Tibial nerve (tissue), 4 donors: ENCODE results near the gene MMP25.

Source experiments
- EP300 ChIP-seq, 2 donors: sonication (generic); formaldehyde crosslinking; IDR thresholded peaks; one replicate each; pipeline ENCODE4 v1.6.1; 2017; ENCODE audit warnings: antibody characterized with exemption in 2 of 2, mild to moderate bottlenecking in 1 of 2
- POLR2A ChIP-seq, 2 donors: fragments of 450-650 bp; IDR thresholded peaks; one replicate each; pipeline ENCODE4 v1.6.1; 2017; ENCODE audit warnings: antibody characterized with exemption in 2 of 2, mild to moderate bottlenecking in 2 of 2, moderate library complexity in 2 of 2
- TF ChIP-seq, protein P1 (sequence below), 5 experiments: fragments of 200-600 bp in 3 of 5; fragments of 450-650 bp in 2 of 5; sonication (generic) in 3 of 5; IDR thresholded peaks; one replicate each; pipeline ENCODE4 v1.5.1; 2016 to 2019; ENCODE audit warnings: antibody characterized with exemption in 5 of 5, mild to moderate bottlenecking in 3 of 5, moderate library complexity in 2 of 5

DNA sequence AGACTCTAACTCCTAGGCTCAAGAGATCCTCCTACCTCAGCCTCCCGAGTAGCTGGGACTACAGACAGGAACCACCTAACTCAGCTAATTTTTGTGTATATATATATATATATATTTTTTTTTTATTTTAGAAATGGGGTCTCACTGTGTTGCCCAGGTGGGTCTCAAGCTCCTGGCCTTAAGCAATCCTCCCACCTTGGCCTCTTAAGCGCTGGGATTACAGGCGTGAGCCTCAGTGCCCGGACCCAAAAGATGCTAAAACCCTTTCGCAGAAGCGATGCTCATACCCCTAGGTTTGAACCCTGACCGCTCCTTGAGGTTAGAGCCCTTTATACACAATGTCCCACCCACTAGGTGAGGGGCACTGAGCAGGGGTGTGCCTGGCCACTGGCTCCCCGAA, 35.9 kb upstream of the MMP25 start:
- TF ChIP-seq, protein P1, sequence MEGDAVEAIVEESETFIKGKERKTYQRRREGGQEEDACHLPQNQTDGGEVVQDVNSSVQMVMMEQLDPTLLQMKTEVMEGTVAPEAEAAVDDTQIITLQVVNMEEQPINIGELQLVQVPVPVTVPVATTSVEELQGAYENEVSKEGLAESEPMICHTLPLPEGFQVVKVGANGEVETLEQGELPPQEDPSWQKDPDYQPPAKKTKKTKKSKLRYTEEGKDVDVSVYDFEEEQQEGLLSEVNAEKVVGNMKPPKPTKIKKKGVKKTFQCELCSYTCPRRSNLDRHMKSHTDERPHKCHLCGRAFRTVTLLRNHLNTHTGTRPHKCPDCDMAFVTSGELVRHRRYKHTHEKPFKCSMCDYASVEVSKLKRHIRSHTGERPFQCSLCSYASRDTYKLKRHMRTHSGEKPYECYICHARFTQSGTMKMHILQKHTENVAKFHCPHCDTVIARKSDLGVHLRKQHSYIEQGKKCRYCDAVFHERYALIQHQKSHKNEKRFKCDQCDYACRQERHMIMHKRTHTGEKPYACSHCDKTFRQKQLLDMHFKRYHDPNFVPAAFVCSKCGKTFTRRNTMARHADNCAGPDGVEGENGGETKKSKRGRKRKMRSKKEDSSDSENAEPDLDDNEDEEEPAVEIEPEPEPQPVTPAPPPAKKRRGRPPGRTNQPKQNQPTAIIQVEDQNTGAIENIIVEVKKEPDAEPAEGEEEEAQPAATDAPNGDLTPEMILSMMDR (IDR thresholded peaks at IDR 0.05): no peak
- TF ChIP-seq POLR2A (IDR thresholded peaks at IDR 0.05) (no peak), EP300 (IDR thresholded peaks at IDR 0.05) (no peak)
